ENCODE results near the gene ADGB.

GRCh38 chr6:146594495-146594894, 4.3 kb upstream of the ADGB start:
- TF ChIP-seq CTCF (IDR thresholded peaks at IDR 0.05; ENCODE audit: insufficient read depth, low read depth, low read length) (no peak), EZH2 (IDR thresholded peaks at IDR 0.05; ENCODE audit: insufficient read depth, low read length) (no peak)
